ENCODE data around the gene KHDRBS1.

GRCh38 chr1:31987135-31987619 lies 26.5 kb upstream of the KHDRBS1 start:
- TF ChIP-seq CTCF (IDR thresholded peaks at IDR 0.05; ENCODE audit: borderline replicate concordance, extremely low read depth, low read length, poor library complexity, severe bottlenecking) (no peak), EZH2 (IDR thresholded peaks at IDR 0.05; ENCODE audit: borderline replicate concordance, low read depth, low read length, severe bottlenecking) (no peak)

All from DND-41 (cell line).